ENCODE measurements around the gene USP47.

DNA sequence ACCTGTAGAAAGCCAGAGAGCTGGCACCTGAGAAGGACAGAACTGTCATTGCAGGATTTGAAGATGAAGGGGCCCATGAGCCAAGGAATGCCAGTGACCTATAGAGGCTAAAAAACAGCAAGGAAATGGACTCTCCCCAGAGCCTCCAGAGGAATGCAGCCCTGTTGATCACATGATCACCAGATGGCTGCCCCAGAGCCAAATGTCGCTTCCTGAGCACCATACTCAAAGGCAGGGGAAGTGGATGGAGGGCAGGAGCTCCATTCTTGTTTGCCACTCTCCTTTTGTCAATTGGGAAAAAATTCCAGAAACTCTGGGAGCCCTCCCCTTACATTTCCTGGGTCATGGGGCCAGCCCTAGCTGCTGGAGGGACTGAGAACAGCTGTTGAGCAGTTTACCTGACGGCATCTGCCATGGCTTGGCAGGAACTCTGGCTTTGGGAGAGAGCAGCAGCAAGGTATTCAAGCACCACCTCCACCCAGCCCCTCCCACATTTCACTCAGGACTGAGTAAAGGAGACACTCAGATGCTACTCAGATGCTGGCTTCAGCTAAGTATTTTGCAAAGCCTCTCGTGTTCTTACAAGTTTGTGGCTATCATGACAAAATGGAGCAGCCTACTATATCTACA, 119.7 kb downstream of the USP47 start:
- TF ChIP-seq, protein P1, sequence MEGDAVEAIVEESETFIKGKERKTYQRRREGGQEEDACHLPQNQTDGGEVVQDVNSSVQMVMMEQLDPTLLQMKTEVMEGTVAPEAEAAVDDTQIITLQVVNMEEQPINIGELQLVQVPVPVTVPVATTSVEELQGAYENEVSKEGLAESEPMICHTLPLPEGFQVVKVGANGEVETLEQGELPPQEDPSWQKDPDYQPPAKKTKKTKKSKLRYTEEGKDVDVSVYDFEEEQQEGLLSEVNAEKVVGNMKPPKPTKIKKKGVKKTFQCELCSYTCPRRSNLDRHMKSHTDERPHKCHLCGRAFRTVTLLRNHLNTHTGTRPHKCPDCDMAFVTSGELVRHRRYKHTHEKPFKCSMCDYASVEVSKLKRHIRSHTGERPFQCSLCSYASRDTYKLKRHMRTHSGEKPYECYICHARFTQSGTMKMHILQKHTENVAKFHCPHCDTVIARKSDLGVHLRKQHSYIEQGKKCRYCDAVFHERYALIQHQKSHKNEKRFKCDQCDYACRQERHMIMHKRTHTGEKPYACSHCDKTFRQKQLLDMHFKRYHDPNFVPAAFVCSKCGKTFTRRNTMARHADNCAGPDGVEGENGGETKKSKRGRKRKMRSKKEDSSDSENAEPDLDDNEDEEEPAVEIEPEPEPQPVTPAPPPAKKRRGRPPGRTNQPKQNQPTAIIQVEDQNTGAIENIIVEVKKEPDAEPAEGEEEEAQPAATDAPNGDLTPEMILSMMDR (IDR thresholded peaks at IDR 0.05): no peak
- TF ChIP-seq POLR2AphosphoS5 (IDR thresholded peaks at IDR 0.05) (no peak), POLR2A (IDR thresholded peaks at IDR 0.05) (no peak)
